GM12864 (cell line): ENCODE results near the gene PIK3AP1.
A peak's percentile ranks its signal among the peaks of the same experiment; 100 is the strongest.

Experiments
- DNase-seq: peaks from one replicate; pipeline ENCODE4 v3.0.0-alpha.2; 2011; ENCODE audit warnings: low read depth
- H3K4me3 ChIP-seq: 2 replicates; pipeline ENCODE4 v1.5.1; 2011; ENCODE audit warnings: mild to moderate bottlenecking, low read depth, low read length, control low read depth
- TF ChIP-seq, protein P1 (sequence below): IDR thresholded peaks from 2 replicates; pipeline ENCODE4 v1.5.1; 2011; ENCODE audit warnings: low read depth, mild to moderate bottlenecking, moderate library complexity, low read length, control low read depth, inconsistent platforms; ENCODE audit errors: missing control alignments

PIK3AP1 gene

DNA sequence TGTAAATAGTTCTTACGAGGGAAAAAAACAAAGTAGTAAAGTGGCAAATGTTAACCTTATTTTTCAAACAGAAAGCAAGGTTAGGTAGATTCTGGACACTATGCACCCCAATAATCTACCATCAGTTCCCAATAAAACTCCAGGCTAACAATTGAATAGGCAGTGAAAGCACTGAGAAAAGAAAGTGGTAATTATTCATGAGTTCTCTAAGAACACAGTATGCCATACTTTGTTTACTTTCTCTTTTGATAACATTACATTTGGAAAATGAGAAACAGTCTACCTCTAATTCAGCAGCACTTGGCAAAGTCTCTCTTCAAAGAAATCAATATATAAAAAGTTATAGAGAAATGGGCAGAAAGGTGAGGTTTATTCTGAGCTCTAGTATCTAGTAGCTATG is 151.9 kb downstream of the PIK3AP1 start:
- TF ChIP-seq, protein P1, sequence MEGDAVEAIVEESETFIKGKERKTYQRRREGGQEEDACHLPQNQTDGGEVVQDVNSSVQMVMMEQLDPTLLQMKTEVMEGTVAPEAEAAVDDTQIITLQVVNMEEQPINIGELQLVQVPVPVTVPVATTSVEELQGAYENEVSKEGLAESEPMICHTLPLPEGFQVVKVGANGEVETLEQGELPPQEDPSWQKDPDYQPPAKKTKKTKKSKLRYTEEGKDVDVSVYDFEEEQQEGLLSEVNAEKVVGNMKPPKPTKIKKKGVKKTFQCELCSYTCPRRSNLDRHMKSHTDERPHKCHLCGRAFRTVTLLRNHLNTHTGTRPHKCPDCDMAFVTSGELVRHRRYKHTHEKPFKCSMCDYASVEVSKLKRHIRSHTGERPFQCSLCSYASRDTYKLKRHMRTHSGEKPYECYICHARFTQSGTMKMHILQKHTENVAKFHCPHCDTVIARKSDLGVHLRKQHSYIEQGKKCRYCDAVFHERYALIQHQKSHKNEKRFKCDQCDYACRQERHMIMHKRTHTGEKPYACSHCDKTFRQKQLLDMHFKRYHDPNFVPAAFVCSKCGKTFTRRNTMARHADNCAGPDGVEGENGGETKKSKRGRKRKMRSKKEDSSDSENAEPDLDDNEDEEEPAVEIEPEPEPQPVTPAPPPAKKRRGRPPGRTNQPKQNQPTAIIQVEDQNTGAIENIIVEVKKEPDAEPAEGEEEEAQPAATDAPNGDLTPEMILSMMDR = no peak
- DNase-seq = no peak
- no peak overlapping the region for H3K4me3 ChIP-seq

DNA sequence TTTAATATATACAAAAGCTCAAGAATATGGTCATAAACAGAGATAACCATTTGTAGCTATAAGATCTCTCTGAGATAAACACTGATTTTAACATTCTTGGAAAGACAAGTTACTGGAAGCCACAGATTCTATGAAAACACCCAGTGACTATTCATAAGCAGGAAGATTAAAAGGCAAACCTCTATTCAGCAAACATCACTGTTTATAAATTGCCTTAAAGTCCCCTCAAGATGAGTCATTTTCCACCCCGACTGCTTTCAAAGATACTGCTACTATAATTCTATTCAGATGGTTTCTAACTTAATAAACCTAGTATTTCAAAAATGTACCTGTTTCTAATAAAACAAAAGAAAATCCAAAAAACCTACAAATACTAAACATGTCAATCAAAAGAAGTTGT is 154.5 kb downstream of the PIK3AP1 start:
- H3K4me3 ChIP-seq = no peak overlapping the region
- no peak for DNase-seq

DNA sequence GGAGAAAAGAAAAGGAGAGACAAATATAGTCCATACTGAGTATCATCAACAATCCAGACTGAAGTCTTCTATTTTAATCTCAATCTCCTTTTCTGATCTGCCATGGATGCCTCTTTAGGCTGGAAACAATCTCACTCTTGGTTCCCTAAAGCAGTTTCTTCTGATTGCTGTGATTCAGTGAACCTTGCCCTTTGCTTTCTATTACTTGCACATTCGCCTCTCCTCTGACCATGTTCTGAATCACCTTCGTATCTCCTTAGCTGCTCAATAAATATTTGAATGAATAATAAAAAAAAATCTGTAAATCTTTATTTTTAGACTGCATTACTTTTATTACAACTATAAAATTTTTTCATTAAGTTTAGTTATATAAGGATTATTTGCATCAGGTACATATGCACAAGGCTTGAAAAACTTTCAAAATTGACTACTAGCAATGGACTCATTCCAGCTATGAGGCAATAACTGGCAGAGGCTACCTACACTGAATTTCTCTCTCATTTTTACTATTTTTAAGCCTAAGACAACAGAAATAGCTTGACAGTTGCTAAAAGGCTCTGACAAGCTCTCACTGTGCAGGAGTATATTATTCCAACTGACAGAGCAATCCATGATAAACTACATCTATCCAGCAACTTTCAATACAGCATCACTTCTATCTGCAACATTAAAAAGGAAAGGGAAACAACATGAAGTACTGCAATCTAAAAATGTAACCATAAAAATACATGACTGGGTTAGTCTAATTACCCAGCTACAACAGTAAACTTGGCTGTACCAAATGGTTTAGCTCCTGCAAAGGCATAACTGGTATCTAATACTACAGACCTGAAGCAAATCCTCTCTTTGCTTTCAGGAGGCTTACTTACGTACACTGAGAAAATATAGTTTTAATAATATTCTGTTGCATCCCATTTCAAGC is 159.1 kb downstream of the PIK3AP1 start:
- TF ChIP-seq, protein P1 = no peak

More for the DNA sequence above, 154.5 kb downstream of the PIK3AP1 start:
- TF ChIP-seq, protein P1 = no peak

DNA sequence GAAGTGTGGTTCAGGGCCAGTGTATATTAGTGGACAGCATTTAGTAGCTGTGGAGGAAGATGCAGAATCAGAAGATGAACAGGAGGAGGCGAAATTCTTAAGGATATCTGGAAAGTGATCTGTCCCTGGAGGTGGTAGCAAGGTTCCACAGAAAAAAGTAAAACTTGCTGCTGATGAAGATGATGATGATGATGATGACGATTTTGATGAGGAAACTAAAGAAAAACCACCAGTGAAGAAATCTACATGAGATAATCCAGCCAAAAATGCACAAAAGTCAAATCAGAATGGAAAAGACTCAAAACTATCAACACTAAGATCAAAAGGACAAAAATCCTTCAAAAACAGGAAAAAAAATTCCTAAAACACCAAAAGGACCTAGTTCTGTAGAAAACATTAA is 159.8 kb downstream of the PIK3AP1 start:
- H3K4me3 ChIP-seq = no peak overlapping the region
- DNase-seq = no peak
- TF ChIP-seq, protein P1 = no peak

More for the DNA sequence above, 159.1 kb downstream of the PIK3AP1 start:
- no peak for DNase-seq
- H3K4me3 ChIP-seq = no peak overlapping the region

DNA sequence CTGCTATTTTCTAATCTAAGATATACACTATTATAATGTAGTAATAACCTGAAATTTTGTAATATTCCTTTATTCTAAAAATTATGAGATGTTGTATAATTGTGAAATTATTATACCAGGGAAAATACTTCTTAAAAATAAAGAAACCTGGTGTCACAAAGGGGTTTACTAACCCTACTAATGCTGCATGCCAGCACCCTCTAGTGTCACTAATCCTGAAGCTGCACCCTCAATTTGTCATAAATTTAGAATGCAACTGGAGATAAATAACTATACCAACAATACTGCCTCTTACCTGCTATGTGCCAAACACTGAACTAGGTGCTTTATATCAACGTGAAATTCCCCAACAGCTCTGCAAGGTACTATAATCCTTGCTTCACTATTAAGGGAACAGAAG is 164.3 kb downstream of the PIK3AP1 start:
- H3K4me3 ChIP-seq = no peak overlapping the region
- no peak for DNase-seq
- TF ChIP-seq, protein P1 = peak; percentile 20

DNA sequence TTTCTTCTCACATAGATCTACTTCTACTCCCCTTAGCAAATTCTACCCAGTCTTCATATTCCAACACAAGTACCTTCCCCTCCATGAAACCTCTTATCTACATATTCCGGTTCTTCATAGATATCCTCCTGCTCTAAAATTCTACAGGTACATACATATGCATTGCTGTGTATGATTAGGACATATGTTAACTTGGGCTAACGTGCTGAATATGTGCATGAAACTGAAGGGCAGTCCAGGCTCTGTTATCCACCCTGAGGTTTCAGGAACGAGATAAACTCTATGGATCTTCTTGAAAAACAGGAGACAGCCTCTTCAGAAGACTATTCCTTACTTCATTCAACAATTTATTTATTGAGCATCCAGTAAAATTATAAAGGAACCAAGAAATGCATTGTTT is 165.0 kb downstream of the PIK3AP1 start:
- TF ChIP-seq, protein P1 = no peak
- H3K4me3 ChIP-seq = no peak overlapping the region
- DNase-seq = no peak
